ENCODE measurements around the gene CCSER2.

DNA sequence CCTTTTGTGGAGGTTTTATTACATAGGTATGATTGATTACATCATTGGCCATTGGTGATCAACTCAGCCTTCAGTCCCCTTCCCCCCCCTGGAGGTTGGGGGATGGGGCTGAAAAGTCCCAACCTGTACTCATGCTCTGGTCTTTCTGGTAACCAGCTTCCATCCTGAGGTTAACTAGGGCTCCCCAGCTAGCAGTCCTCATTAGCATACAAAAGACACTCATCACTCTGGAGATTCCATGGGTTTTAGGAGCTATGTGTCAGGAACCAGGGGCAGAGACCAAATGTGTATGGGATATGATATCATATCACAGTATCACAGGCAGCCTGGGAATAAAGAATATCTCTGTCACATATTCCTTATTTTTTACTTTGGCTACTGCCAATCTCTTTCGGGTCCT is 13.6 kb downstream of the CCSER2 start:
- no peak for TF ChIP-seq EZH2 (IDR thresholded peaks at IDR 0.05)
- no peak for TF ChIP-seq POLR2AphosphoS5 (IDR thresholded peaks at IDR 0.05; ENCODE audit: borderline replicate concordance, low read depth, low read length)
- TF ChIP-seq FOXP2 (optimal IDR thresholded peaks at IDR 0.05; ENCODE audit: control extremely low read depth, extremely low read length, insufficient read depth) = no peak

All from SK-N-MC (cell line).